HAP-1 (cell line): Measurements from ENCODE around the gene PAK4.
"Not testable (repeated sequence)": the region's sequence is repeated elsewhere in the genome, so short reads cannot be mapped to it uniquely, and the experiment has no call there.

Source experiments
- DNase-seq, 2 experiments: peaks; one replicate each; pipeline ENCODE4 v3.0.0-alpha.2; 2016 to 2020; ENCODE audit warnings: low spot score in 2 of 2
- H3K27me3 ChIP-seq: fragments of 250-450 bp; sonication (Bioruptor Pico); 2 replicates; pipeline ENCODE4 v1.5.1; 2020; ENCODE audit warnings: low read depth, mild to moderate bottlenecking, moderate library complexity
- H3K36me3 ChIP-seq: fragments of 250-450 bp; sonication (Bioruptor Pico); replicated peaks from 2 replicates; pipeline ENCODE4 v1.5.1; 2020; ENCODE audit warnings: mild to moderate bottlenecking
- H3K4me1 ChIP-seq: fragments of 250-450 bp; sonication (Bioruptor Pico); 2 replicates; pipeline ENCODE4 v1.5.1; 2020; ENCODE audit warnings: mild to moderate bottlenecking
- H3K4me3 ChIP-seq: fragments of 250-450 bp; sonication (Bioruptor Pico); 2 replicates; pipeline ENCODE4 v1.5.1; 2020; ENCODE audit warnings: mild to moderate bottlenecking, moderate library complexity
- H3K9me3 ChIP-seq: fragments of 250-450 bp; sonication (Bioruptor Pico); 2 replicates; pipeline ENCODE4 v1.5.1; 2020; ENCODE audit warnings: mild to moderate bottlenecking, moderate library complexity
- in situ Hi-C: fragments of 300-500 bp; cut with MboI; formaldehyde crosslinking; loops from 3 replicates; pipeline ENCODE4 v1.14.3; 2020; ENCODE audit warnings: low sequenced_read_pairs, inconsistent platforms, mixed read lengths

Gene PAK4

DNA sequence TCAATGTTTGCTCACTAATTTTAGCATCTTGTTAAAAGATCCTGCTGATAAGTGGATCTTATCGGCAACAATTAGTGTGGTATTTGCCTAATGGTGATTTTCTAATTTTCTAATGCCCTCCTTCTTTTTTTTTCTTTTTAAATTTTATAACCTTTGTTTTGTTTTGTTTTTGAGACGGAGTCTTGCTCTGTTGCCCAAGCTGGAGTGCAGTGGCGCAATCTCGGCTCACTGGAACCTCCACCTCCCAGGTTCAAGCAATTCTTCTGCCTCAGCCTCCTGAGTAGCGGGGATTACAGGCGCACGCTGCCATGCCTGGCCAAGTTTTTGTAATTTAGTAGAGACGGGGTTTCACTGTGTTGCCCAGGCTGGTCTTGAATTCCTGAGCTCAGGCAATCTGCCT lies 35.6 kb upstream of the PAK4 start:
- in situ Hi-C loops, H3K36me3 ChIP-seq, H3K9me3 ChIP-seq, H3K4me1 ChIP-seq, H3K4me3 ChIP-seq, DNase-seq: not testable (repeated sequence)
- peaks cover 19% of the 10 kb centered on the region for H3K27me3 ChIP-seq

DNA sequence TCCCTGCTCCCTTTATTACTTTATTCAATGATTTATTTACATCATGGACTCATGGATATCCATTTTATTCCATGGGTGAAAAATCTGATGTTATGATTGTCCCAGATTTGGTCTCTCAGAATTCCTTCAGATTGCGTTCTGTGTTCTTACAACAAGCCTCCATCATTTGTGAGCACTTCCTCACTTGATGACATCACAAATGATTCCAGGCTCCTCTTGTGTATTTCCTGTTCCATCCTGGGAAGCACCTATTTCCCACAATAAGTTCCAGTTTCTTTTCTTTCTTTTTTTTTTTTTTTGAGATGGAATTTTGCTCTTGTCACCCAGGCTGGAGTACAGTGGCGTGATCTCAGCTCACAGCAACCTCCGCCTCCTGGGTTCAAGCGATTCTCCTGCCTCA lies 34.7 kb upstream of the PAK4 start:
- DNase-seq, result no peak
- peaks cover 15% of the 10 kb centered on the region for H3K27me3 ChIP-seq

DNA sequence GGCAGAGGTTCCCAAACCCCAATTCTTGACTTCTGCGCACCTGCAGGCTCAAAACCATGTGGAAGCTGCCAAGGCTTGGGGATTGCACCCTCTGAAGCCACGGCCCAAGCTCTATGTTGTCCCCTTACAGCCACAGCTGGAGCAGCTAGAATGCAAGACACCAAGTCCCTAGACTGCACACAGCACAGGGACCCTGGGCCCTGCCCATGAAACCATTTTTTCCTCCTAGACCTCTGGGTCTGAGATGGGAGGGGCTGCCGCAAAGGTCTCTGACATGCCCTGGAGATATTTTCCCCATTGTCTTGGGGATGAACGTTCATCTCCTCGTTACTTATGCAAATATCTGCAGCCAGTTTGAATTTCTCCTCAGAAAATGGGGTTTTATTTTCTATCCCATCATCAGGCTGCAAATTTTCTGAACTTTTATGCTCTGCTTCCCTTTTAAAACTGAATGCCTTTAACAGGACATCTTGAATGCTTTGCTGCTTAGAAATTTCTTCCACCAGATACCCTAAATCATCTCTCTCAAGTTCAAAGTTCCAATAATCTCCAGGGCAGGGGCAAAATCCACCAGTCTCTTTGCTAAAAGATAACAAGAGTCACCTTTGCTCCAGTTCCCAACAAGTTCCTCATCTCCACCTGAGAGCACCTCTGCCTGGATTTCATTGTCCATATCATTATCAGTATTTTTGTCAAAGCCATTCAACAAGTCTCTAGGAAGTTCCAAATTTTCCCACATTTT lies 29.6 kb upstream of the PAK4 start:
- in situ Hi-C loops, H3K4me3 ChIP-seq, H3K36me3 ChIP-seq, DNase-seq, H3K9me3 ChIP-seq, H3K4me1 ChIP-seq: not testable (repeated sequence)
- peaks cover 16% of the 10 kb centered on the region; the same call in 1 of the 2 replicates for H3K27me3 ChIP-seq

More for the DNA sequence above, 34.7 kb upstream of the PAK4 start:
- Histone ChIP-seq H3K4me1 (no peaks in the 10 kb centered on the region; the same call in 1 of the 2 replicates), H3K4me3 (no peak overlapping the region), H3K9me3 (0 out of 2 replicates have a peak, but pooled peaks cover 2% of the 10 kb centered on the region), H3K36me3 (no peaks in the 10 kb centered on the region)
- in situ Hi-C loops, result no loop called here

DNA sequence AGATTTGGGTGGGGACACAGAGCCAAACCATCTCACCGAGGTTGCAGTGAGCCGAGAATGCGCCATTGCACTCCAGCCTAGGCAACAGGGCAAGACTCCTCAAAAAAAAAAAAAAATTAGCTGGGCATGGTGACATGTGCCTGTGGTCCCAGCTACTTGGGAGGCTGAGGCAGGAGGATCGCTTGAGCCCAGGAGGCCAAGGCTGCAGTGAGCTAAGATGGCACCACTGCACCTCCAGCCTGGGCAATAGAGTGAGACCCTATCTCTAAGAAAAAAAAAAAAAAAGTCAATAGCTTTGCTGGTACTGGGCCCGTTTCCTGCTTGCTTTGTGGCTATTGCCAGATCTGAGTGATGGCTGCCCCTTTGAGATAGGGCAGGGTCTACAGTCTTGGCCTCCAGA lies 28.3 kb upstream of the PAK4 start:
- H3K27me3 ChIP-seq, result peaks cover 10% of the 10 kb centered on the region; the same call in 1 of the 2 replicates

DNA sequence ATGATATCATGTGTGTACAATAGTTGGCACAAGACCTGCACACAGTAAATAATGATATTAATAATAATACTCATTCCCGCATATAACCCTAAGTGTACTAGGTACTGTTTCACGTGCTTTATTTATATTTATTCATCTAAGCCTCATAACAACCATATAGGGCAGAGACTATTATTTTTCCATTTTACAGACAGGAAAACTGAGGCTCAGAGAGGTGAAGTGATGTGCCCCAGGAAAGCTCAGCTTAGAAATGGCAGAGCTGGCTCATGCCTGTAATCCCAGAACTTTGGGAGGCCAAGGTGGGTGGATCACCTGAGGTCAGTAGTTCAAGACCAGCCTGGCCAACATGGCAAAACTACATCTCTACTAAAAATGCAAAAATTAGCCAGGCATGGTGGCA lies 27.9 kb upstream of the PAK4 start:
- H3K9me3 ChIP-seq, result 0 out of 2 replicates have a peak, but pooled peaks cover 3% of the 10 kb centered on the region
- no peak for DNase-seq
- no peaks in the 10 kb centered on the region; the same call in 1 of the 2 replicates for H3K4me1 ChIP-seq
- H3K36me3 ChIP-seq, result no peaks in the 10 kb centered on the region
- no peak overlapping the region for H3K4me3 ChIP-seq
- in situ Hi-C loops, result no loop called here
- H3K27me3 ChIP-seq, result peaks cover 8% of the 10 kb centered on the region; the same call in 1 of the 2 replicates

More for the DNA sequence above, 28.3 kb upstream of the PAK4 start:
- H3K4me3 ChIP-seq, result no peak overlapping the region
- in situ Hi-C loops, result no loop called here
- 0 out of 2 replicates have a peak, but pooled peaks cover 3% of the 10 kb centered on the region for H3K9me3 ChIP-seq
- H3K4me1 ChIP-seq, result no peaks in the 10 kb centered on the region; the same call in 1 of the 2 replicates
- DNase-seq, result no peak
- H3K36me3 ChIP-seq, result no peaks in the 10 kb centered on the region

DNA sequence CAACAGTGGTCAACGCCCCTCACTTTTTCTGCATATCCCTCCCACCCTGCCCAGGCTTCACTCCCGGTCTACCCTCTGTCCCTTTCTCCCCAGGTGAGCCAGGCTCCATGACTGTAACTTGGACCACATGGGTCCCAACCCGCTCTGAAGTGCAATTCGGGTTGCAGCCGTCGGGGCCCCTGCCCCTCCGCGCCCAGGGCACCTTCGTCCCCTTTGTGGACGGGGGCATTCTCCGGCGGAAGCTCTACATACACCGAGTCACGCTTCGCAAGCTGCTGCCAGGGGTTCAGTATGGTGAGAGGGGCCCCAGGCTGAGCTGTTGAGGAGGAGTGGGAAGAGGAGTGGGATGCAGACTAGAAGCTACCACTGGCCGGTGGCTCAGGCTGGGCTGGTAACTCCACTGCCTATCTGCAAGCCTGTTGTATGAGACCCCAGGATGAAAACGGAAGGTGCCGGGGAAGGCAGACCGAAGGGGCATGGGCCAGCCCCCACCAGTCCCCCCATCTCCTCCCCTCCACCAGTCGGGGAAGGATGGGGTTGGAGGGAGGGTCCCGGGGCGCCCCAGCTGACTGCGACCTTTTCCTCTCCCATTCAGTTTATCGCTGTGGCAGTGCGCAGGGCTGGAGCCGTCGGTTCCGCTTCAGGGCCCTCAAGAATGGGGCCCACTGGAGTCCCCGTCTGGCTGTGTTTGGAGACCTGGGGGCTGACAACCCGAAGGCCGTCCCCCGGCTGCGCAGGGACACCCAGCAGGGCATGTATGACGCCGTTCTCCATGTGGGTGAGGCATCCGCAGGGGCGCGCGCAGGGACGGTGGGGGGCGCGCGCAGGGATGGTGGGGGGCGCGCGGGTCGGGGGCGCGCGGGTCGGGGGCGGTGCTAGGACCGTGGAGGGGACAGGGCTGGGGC lies 27.0 kb upstream of the PAK4 start:
- DNase-seq, result no peak
- Histone ChIP-seq H3K9me3 (0 out of 2 replicates have a peak, but pooled peaks cover 3% of the 10 kb centered on the region), H3K4me3 (no peak overlapping the region), H3K27me3 (peaks cover 8% of the 10 kb centered on the region; the same call in 1 of the 2 replicates), H3K4me1 (no peaks in the 10 kb centered on the region; the same call in 1 of the 2 replicates), H3K36me3 (no peaks in the 10 kb centered on the region)
- in situ Hi-C loops, result no loop called here

DNA sequence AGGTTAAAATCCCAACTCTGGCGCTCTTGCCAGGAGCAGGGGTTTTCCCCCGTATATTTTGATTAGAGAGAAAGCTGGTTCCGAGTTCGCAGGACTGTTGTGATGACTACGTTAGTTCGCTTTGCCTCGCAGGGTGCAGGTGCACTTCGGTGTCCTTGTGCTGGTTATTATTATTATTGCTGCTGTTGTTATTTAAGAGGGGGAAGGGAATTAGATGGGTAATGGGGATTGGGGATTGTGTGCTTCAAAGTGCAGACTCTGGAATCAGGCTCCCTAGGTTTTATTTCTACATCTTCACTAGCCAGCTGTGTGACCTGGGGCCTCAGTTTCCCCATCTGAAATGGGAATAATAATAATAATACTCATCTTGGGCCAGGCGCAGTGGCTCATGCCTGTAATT lies 26.2 kb upstream of the PAK4 start:
- Histone ChIP-seq H3K9me3 (0 out of 2 replicates have a peak, but pooled peaks cover 3% of the 10 kb centered on the region), H3K36me3 (no peaks in the 10 kb centered on the region), H3K27me3 (peaks cover 8% of the 10 kb centered on the region; the same call in 1 of the 2 replicates), H3K4me3 (no peak overlapping the region), H3K4me1 (no peaks in the 10 kb centered on the region)
- DNase-seq, result no peak
- in situ Hi-C loops, result no loop called here

DNA sequence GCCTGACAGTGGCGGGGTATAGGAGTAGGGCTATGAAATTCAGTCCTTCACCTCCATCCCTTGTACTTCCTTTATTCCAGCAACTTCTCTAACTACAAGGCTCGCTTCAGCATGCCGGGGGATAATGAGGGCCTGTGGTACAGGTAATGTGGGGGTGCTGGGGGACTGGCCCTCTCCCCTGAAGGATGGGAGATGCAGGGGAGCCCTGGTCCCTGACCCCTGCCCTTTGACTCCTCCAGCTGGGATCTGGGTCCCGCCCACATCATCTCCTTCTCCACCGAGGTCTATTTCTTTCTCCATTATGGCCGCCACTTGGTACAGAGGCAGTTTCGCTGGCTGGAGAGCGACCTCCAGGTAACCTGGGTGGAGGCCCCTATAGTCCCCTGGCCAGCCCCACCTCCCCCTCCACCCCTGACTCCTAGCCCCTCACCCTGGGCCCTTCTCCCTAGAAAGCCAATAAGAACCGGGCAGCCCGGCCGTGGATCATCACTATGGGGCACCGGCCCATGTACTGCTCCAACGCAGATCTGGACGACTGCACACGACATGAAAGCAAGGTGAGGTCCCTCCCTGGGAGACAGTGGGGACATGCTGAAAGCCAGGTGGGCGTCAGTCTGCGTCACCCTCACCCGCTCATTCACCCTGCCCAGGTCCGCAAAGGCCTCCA lies 25.0 kb upstream of the PAK4 start:
- in situ Hi-C loops, result no loop called here

DNA sequence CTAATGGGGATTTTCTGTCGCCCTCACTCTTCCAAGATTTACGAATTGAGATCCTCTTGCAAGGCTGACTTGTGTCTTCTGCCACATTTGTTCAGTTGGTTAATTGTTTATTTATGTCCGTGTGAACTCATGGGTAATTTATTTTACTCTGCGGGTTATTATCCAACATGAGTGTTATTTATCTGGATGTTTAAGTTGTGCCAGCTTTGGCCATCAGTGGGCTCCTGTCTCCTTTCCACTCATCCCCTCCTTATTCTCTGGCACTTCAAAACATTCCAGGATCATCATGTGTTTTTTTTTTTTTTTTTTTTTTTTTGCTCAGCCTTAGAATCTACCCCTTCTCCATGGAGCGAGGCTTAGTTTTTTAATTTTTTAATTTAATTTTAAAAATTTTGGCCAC lies 22.4 kb upstream of the PAK4 start:
- in situ Hi-C loops, result no loop called here
- no peaks in the 10 kb centered on the region for H3K4me1 ChIP-seq
- no peaks in the 10 kb centered on the region for H3K9me3 ChIP-seq
- no peak overlapping the region for H3K4me3 ChIP-seq
- H3K27me3 ChIP-seq, result peaks cover 5% of the 10 kb centered on the region; the same call in 1 of the 2 replicates
- no peak for DNase-seq
- no peaks in the 10 kb centered on the region for H3K36me3 ChIP-seq

More for the DNA sequence above, 25.0 kb upstream of the PAK4 start:
- H3K4me3 ChIP-seq, result no peak overlapping the region
- H3K4me1 ChIP-seq, result no peaks in the 10 kb centered on the region
- DNase-seq, result no peak
- H3K27me3 ChIP-seq, result peaks cover 8% of the 10 kb centered on the region; the same call in 1 of the 2 replicates
- H3K9me3 ChIP-seq, result 0 out of 2 replicates have a peak, but pooled peaks cover 3% of the 10 kb centered on the region
- H3K36me3 ChIP-seq, result no peaks in the 10 kb centered on the region

DNA sequence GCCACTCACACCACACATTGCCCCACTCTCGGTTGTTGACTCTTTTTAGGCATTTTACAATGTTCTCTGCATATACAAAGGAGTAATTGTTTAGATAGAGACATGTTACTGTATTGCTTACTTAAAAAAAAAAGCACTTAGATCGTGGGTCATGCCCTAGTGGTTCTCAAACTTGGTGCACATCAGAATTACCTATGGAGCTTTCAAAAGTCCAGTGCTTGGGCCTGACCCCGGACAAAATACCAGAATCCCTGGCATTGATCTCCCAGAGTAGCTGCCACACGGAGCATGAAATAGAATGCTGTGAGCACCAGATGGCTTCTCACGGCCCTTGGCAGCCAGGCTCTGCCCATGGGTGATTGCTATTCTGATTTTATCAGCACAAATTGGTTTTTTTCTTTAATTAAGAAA lies 21.4 kb upstream of the PAK4 start:
- no peak for DNase-seq
- no peaks in the 10 kb centered on the region for H3K36me3 ChIP-seq
- no peaks in the 10 kb centered on the region for H3K4me1 ChIP-seq
- no peaks in the 10 kb centered on the region for H3K27me3 ChIP-seq
- H3K4me3 ChIP-seq, result no peak overlapping the region
- in situ Hi-C loops, result no loop called here
- no peaks in the 10 kb centered on the region for H3K9me3 ChIP-seq

DNA sequence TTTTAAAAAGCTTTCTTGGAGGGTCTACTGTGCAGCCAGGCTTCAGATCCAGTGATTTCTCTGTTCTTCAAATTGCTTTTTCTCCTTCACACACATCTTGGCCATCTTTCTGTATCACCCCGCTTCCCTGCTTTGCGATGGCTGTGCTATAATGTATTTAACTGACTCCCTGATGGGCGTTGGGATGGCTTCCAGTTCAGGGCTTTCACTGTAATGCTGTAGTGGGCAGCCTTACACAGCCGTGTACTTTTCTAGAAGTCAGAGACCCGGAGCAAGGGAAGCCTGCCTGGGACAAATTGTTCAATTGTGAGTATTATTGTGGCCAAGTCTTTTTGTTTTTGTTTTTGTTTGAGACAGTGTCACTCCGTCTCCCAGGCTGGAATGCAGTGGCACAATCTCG lies 19.4 kb upstream of the PAK4 start:
- Histone ChIP-seq H3K36me3 (no peaks in the 10 kb centered on the region), H3K9me3 (no peaks in the 10 kb centered on the region), H3K27me3 (no peaks in the 10 kb centered on the region), H3K4me3 (no peak overlapping the region), H3K4me1 (no peaks in the 10 kb centered on the region)
- DNase-seq, result no peak
- in situ Hi-C loops, result no loop called here

DNA sequence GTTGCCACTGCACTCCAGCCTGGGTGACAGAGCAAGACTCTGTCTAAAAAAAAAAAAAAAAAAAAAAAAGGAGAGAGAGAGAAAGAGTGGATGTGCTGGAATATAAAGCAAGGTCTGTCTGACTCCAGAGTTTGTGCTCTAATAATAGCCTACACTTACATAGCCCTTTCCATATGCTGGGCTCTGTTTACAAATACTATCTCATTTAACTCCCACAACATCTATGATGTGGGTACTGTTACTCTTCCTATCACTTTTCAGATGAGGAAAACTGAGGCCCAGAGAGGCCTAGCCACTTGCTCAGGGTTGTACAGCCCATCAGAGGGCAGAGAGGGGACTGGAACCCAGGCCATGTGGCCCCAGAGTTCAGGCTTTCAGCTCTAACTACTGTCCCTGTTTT lies 15.9 kb upstream of the PAK4 start:
- H3K27me3 ChIP-seq, result no peaks in the 10 kb centered on the region
- no peaks in the 10 kb centered on the region for H3K36me3 ChIP-seq
- DNase-seq, result no peak
- in situ Hi-C loops, result loop anchor here (10.0 kb wide), 1 partner anchor 305 kb away; the partner anchor contains the start of gene PLEKHG2
- H3K4me3 ChIP-seq, result no peak overlapping the region
- no peaks in the 10 kb centered on the region for H3K4me1 ChIP-seq
- H3K9me3 ChIP-seq, result no peaks in the 10 kb centered on the region

DNA sequence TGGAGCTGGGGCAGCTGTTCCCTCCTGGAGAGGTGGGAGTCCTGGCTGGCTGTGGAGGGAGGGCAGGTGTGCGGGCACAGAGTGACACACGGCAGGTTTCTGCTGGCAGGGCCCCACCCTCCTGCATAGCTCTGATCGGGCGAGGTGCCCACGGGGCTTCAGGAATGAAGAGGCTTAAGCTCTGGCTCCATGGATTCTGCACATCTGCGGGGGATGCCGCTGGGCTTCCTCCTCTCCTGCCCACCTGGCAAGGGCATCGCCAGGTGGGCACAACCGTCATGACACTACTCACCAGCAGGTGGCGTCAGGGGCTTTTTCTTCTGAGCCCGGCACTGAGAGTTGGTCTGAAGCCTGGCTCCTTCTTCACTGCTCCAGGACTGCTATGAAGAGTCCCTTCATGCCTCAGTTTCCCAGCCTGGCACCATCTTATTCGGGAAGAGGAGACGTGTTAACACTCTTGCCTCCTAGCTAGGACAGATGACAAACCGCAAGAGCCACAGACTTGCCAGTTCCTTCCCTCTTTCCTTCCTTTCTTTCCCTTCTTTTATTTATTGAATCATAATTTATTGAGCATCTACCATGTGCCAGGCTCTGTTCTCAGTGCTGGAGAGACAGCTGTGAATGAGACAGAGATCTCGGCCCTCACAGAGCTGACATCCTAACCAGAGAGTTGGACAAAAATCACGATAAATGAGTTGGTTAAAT lies 15.2 kb upstream of the PAK4 start:
- H3K4me3 ChIP-seq, result no peak overlapping the region
- H3K9me3 ChIP-seq, result no peaks in the 10 kb centered on the region
- no peaks in the 10 kb centered on the region for H3K27me3 ChIP-seq
- no peaks in the 10 kb centered on the region for H3K36me3 ChIP-seq
- in situ Hi-C loops, result loop anchor here (10.0 kb wide), 1 partner anchor 304 kb away; the partner anchor contains the start of gene PLEKHG2
- DNase-seq, result peak; percentile 47 to 84
- H3K4me1 ChIP-seq, result no peaks in the 10 kb centered on the region
